CMK (cell line): Measurements from ENCODE around the gene SORD.
"Not testable (repeated sequence)": the region's sequence is repeated elsewhere in the genome, so short reads cannot be mapped to it uniquely, and the experiment has no call there.

Source experiments
- DNase-seq: peaks from one replicate; pipeline ENCODE4 v3.0.0-alpha.2; 2010; ENCODE audit warnings: low read depth

SORD gene

GRCh38 chr15:45024649-45025048, 1.7 kb downstream of the SORD start:
- not testable (repeated sequence) for DNase-seq

- not testable (repeated sequence) for DNase-seq
Observed at GRCh38 chr15:45025627-45026026, 2.6 kb downstream of the SORD start.

- no peak for DNase-seq
Observed at GRCh38 chr15:45026651-45027190, 3.7 kb downstream of the SORD start.

GRCh38 chr15:45027220-45027619, 4.2 kb downstream of the SORD start:
- no peak for DNase-seq

- DNase-seq, result no peak
Observed at GRCh38 chr15:45030743-45031142, 7.7 kb downstream of the SORD start.

- not testable (repeated sequence) for DNase-seq
Observed at GRCh38 chr15:45031522-45032028, 8.6 kb downstream of the SORD start.

- DNase-seq, result not testable (repeated sequence)
Observed at GRCh38 chr15:45032501-45032900, 9.5 kb downstream of the SORD start.

GRCh38 chr15:45034087-45034486, 11.1 kb downstream of the SORD start:
- DNase-seq, result not testable (repeated sequence)

GRCh38 chr15:45034600-45035375, 11.8 kb downstream of the SORD start:
- not testable (repeated sequence) for DNase-seq

GRCh38 chr15:45036812-45037781, 14.1 kb downstream of the SORD start:
- DNase-seq, result not testable (repeated sequence)

GRCh38 chr15:45037936-45038335, 14.9 kb downstream of the SORD start:
- no peak for DNase-seq

- not testable (repeated sequence) for DNase-seq
Observed at GRCh38 chr15:45040396-45040795, 17.4 kb downstream of the SORD start.

- DNase-seq, result not testable (repeated sequence)
Observed at GRCh38 chr15:45041538-45041937, 18.5 kb downstream of the SORD start.

GRCh38 chr15:45042859-45043258, 19.9 kb downstream of the SORD start:
- not testable (repeated sequence) for DNase-seq

- DNase-seq, result not testable (repeated sequence)
Observed at GRCh38 chr15:45044270-45044669, 21.3 kb downstream of the SORD start.

- DNase-seq, result not testable (repeated sequence)
Observed at GRCh38 chr15:45048449-45048793, 25.4 kb downstream of the SORD start.

GRCh38 chr15:45048794-45049631, 26.0 kb downstream of the SORD start:
- DNase-seq, result peak; percentile 76

GRCh38 chr15:45050587-45050986, 27.6 kb downstream of the SORD start:
- no peak for DNase-seq

- not testable (repeated sequence) for DNase-seq
Observed at GRCh38 chr15:45052676-45053075, 29.7 kb downstream of the SORD start.

- DNase-seq, result not testable (repeated sequence)
Observed at GRCh38 chr15:45058690-45059675, 36.0 kb downstream of the SORD start.
